Activated CD8-positive, alpha-beta memory T cell treated with anti-CD3 and anti-CD28 coated beads for 4 hours (primary cell): Measurements from ENCODE around the gene IFNLR1.

Source experiments
- DNase-seq, 2 donors: peaks; one replicate each; pipeline ENCODE4 v3.0.0-alpha.2; 2020; ENCODE audit warnings: low read depth in 2 of 2

IFNLR1 gene

DNA sequence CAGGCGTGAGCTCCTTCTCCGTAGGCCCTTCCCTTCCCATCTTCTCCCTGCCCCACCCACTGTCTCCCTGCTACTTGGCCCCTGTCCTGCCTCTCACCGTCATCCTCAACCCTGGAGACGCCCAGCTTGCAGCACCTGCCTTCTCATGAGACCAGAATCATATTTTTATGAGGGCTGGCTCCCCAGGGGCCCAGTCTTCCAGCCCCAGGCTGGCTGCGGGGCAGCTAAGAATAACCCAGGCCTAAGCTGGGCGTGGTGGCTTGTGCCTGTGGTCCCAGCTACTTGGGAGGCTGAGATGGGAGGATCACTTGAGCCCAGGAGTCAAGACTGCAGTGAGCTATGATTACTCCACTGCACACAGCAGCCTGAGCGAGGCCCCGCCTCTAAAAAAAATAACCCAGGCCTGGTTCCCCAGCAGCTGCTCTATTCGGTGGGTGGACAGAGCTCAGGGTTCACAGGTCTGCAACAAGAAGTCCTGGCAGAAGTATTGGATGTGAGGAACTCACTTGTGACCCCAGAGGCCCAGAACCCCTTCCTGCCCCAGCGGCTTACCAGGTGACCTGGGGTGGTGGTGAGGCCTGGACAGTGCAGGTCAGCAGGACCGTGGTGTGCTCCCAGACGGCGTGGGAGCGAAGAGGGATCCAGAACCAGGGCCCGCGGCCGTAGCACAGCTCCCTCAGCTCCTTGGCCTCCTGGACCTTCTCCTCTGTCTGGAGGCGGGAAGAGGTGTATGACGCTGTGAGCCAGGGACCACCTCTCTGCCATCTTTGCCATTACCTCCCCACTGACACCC is 81.5 kb downstream of the IFNLR1 start:
- DNase-seq, result no peak

DNA sequence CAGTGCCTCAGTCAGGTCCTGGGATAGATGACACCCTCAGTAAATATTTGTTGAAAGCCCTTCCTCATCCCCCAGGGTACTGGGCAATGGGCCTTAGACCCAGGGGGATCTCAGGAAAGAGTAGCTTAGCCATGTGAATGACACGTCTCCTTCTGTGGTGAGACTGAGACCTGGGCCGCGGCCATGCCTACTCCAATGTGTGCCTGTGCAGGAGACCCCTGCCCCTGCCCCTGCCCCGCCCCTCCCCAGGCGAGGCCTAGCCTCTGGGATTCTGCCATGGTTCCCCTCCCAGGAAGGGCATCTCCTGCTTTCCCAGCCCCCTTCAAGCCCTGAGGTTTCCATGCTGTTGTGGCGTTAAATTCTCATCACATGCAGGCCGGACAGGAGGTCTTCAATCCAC is 82.2 kb downstream of the IFNLR1 start:
- no peak for DNase-seq
